SK-N-SH (cell line): ENCODE data around the gene NDEL1. TPM values are rescaled to one million over a fixed set of nuclear protein-coding genes. Genes with fewer than 3 reads are reported as not detected.

Source experiments
- CTCF ChIA-PET: fragments of 300-600, 350-600 bp; formaldehyde crosslinking; extraction: SDS; loops from one replicate; lab custom pipeline; 2021; lab: Yijun Ruan, JAX
- POLR2A ChIA-PET: fragments of 350-600 bp; sonication (Branson Sonifier 250); formaldehyde crosslinking; extraction: SDS; loops from one replicate; lab custom pipeline; 2020; ENCODE audit warnings: antibody characterized with exemption, inconsistent platforms; lab: Yijun Ruan, JAX
- DNase-seq: peaks from one replicate; pipeline ENCODE4 v3.0.0; 2012
- H2AFZ ChIP-seq: fragments of 200-600 bp; sonication (generic); 2 replicates; pipeline ENCODE4 v1.8.1; 2016; ENCODE audit warnings: antibody characterized with exemption, mild to moderate bottlenecking, low read depth
- H3F3A ChIP-seq: fragments of 200-600 bp; sonication (generic); replicated peaks from 2 replicates; pipeline ENCODE3; 2016; ENCODE audit warnings: antibody characterized with exemption, mild to moderate bottlenecking; ENCODE audit not compliant: insufficient read depth
- H3K27ac ChIP-seq, 2 experiments: fragments of 200-500 bp in 1 of 2; fragments of 200-600 bp in 1 of 2; sonication (Bioruptor generic) in 1 of 2; sonication (generic), shearing (Covaris generic) in 1 of 2; 2 replicates each; pipeline versions ENCODE4 v1.5.1 to v1.6.1; 2014 to 2016; ENCODE audit warnings: low read depth in 2 of 2, inconsistent platforms in 1 of 2, low read length in 1 of 2, mild to moderate bottlenecking in 1 of 2, mixed read lengths in 1 of 2
- H3K27me3 ChIP-seq: fragments of 200-600 bp; sonication (generic), shearing (Covaris generic); 2 replicates; pipeline ENCODE4 v1.6.1; 2016; ENCODE audit warnings: mixed run types; ENCODE audit not compliant: insufficient read depth
- H3K36me3 ChIP-seq, 2 experiments: fragments of 200-500 bp in 1 of 2; fragments of 200-600 bp in 1 of 2; sonication (Bioruptor generic) in 1 of 2; sonication (generic) in 1 of 2; replicated peaks in 1 of 2; 2 replicates each; pipeline versions ENCODE3 to v1.5.1; 2014 to 2016; ENCODE audit warnings: low read length in 1 of 2, mild to moderate bottlenecking in 1 of 2; ENCODE audit not compliant: insufficient read depth in 2 of 2, control insufficient read depth in 1 of 2
- H3K4me1 ChIP-seq, 2 experiments: fragments of 200-500 bp in 1 of 2; fragments of 200-600 bp in 1 of 2; sonication (Bioruptor generic) in 1 of 2; sonication (generic), shearing (Covaris generic) in 1 of 2; 2 replicates each; pipeline versions ENCODE4 v1.5.1 to v1.6.1; 2014 to 2016; ENCODE audit warnings: low read depth in 1 of 2, low read length in 1 of 2, mixed run types in 1 of 2; ENCODE audit not compliant: insufficient read depth in 2 of 2, control insufficient read depth in 1 of 2
- H3K4me2 ChIP-seq: fragments of 200-600 bp; sonication (generic), shearing (Covaris generic); 2 replicates; pipeline ENCODE4 v1.6.1; 2017; ENCODE audit warnings: mixed run types
- H3K4me3 ChIP-seq, 2 experiments: fragments of 200-500 bp in 1 of 2; fragments of 200-600 bp in 1 of 2; sonication (Bioruptor generic) in 1 of 2; sonication (generic), shearing (Covaris generic) in 1 of 2; 2 replicates each; pipeline versions ENCODE4 v1.5.1 to v1.8.1; 2014 to 2016; ENCODE audit warnings: low read depth in 2 of 2, inconsistent platforms in 1 of 2, low read length in 1 of 2, mild to moderate bottlenecking in 1 of 2, mixed read lengths in 1 of 2, moderate library complexity in 1 of 2
- H3K79me2 ChIP-seq: fragments of 200-600 bp; sonication (generic); 2 replicates; pipeline ENCODE4 v1.8.1; 2017; ENCODE audit warnings: mild to moderate bottlenecking; ENCODE audit not compliant: insufficient read depth
- H3K9ac ChIP-seq: fragments of 200-600 bp; sonication (generic); 2 replicates; pipeline ENCODE4 v1.6.1; 2017; ENCODE audit warnings: mixed run types
- H3K9me2 ChIP-seq: fragments of 200-600 bp; sonication (generic); 2 replicates; pipeline ENCODE4 v1.6.1; 2017; ENCODE audit warnings: mixed run types
- H3K9me3 ChIP-seq: fragments of 200-600 bp; sonication (generic); 2 replicates; pipeline ENCODE4 v1.6.1; 2017; ENCODE audit warnings: mixed run types, mild to moderate bottlenecking, moderate library complexity
- H4K20me1 ChIP-seq: fragments of 200-600 bp; sonication (generic); 2 replicates; pipeline ENCODE4 v1.6.1; 2017; ENCODE audit warnings: mild to moderate bottlenecking, mixed run types; ENCODE audit not compliant: insufficient read depth
- CTCF ChIP-seq: fragments of 200-600 bp; sonication (generic); IDR thresholded peaks from 2 replicates; pipeline ENCODE4 v1.6.1; 2017; ENCODE audit warnings: antibody characterized with exemption, mild to moderate bottlenecking, moderate library complexity
- EP300 ChIP-seq, 2 experiments: IDR thresholded peaks; 2 replicates each; pipeline versions ENCODE4 v1.4.0 to v1.6.1; 2012; ENCODE audit warnings: borderline replicate concordance in 1 of 2, low read depth in 1 of 2, low read length in 1 of 2
- FOXJ3 ChIP-seq: sonication (generic); formaldehyde crosslinking; IDR thresholded peaks from 2 replicates; pipeline ENCODE4 v1.5.1; 2020; ENCODE audit warnings: mild to moderate bottlenecking, missing genetic modification reagents
- GABPA ChIP-seq: IDR thresholded peaks from 2 replicates; pipeline ENCODE4 v1.4.0; 2012; ENCODE audit warnings: low read depth, mild to moderate bottlenecking
- IRF3 ChIP-seq: fragments of 150-350 bp; IDR thresholded peaks from 2 replicates; pipeline ENCODE4 v1.6.1; 2016; ENCODE audit warnings: mild to moderate bottlenecking, low read depth, low read length
- JUND ChIP-seq: IDR thresholded peaks from 2 replicates; pipeline ENCODE4 v1.4.0; 2012
- MXI1 ChIP-seq: IDR thresholded peaks from 2 replicates; pipeline ENCODE4 v1.6.1; 2012; ENCODE audit warnings: mild to moderate bottlenecking, low read depth, low read length, improper control_type of control experiment
- NRF1 ChIP-seq: IDR thresholded peaks from 2 replicates; pipeline ENCODE4 v1.6.1; 2012; ENCODE audit warnings: low read depth, mild to moderate bottlenecking, low read length
- POLR2AphosphoS5 ChIP-seq: IDR thresholded peaks from 2 replicates; pipeline ENCODE4 v1.6.1; 2012; ENCODE audit warnings: low read depth, low read length
- RCOR1 ChIP-seq: fragments of 150-350 bp; IDR thresholded peaks from 2 replicates; pipeline ENCODE4 v1.6.1; 2017; ENCODE audit warnings: antibody characterized with exemption, low read length
- RFX5 ChIP-seq: IDR thresholded peaks from 2 replicates; pipeline ENCODE4 v1.6.1; 2012; ENCODE audit warnings: mild to moderate bottlenecking, improper control_type of control experiment, low read length
- SMC3 ChIP-seq: IDR thresholded peaks from 2 replicates; pipeline ENCODE4 v1.6.1; 2012; ENCODE audit warnings: low read depth, low read length, improper control_type of control experiment
- TAF1 ChIP-seq: IDR thresholded peaks from 2 replicates; pipeline ENCODE4 v1.6.1; 2012; ENCODE audit warnings: low read depth, mild to moderate bottlenecking, low read length, moderate library complexity, borderline replicate concordance
- TEAD4 ChIP-seq: IDR thresholded peaks from 2 replicates; pipeline ENCODE4 v1.4.0; 2012; ENCODE audit warnings: mild to moderate bottlenecking, borderline replicate concordance; ENCODE audit not compliant: insufficient read depth
- USF1 ChIP-seq: IDR thresholded peaks from 2 replicates; pipeline ENCODE4 v1.4.0; 2012; ENCODE audit warnings: low read depth, borderline replicate concordance
- WGBS: methylation state at CpG from one replicate; pipeline ENCODE4 v1.1.6; 2017; ENCODE audit warnings: low lambda C conversion rate; 5-methylcytosine and 5-hydroxymethylcytosine counted together
- polyA plus RNA-seq, 3 experiments: library from polyadenylated mRNA; depleted of rRNA; stranded (reverse); fragments of >200 nt; gene quantifications; 2 replicates each; pipeline ENCODE4 v1.2.3, GENCODE V29; 2012

The NDEL1 gene
- polyA plus RNA-seq, 1 of the 3 experiments (the other 2 are of a cell fraction) = 49.5 TPM

GRCh38 chr17:8451933-8452614 is 16.4 kb downstream of the NDEL1 start:
- no peaks in the 10 kb centered on the region for H3K4me1 ChIP-seq
- 0 out of 2 replicates have a peak, but pooled peaks cover 3% of the 10 kb centered on the region for H3K9me2 ChIP-seq
- H3K27me3 ChIP-seq = no peaks in the 10 kb centered on the region
- no peak overlapping the region for H3K4me3 ChIP-seq
- no peak overlapping the region for H3K9ac ChIP-seq
- no peak overlapping the region for H3K4me2 ChIP-seq
- H3K36me3 ChIP-seq = peaks cover 78 to 88% of the 10 kb centered on the region in 2 experiments
- TF ChIP-seq EP300 (IDR thresholded peaks at IDR 0.05; ENCODE audit: borderline replicate concordance in 1 of 2, low read depth in 1 of 2, low read length in 1 of 2) (no peak), SMC3 (no peak), FOXJ3 (CRISPR knock-in tag) (no peak), TEAD4 (no peak), MXI1 (no peak), JUND (no peak), TAF1 (no peak), CTCF (no peak), RFX5 (no peak), GABPA (no peak), USF1 (no peak), POLR2AphosphoS5 (no peak), IRF3 (no peak), NRF1 (no peak), RCOR1 (no peak)
- H3K27ac ChIP-seq = no peak overlapping the region
- H3K9me3 ChIP-seq = no peaks in the 10 kb centered on the region
- peaks cover 67% of the 10 kb centered on the region for H3K79me2 ChIP-seq
- ChIA-PET POLR2A (no interaction called here), CTCF (interaction anchor here (0.6 to 1.5 kb wide), 2 partner anchors 42 to 90 kb away, joined by 3 to 4 read pairs; no protein-coding TSS in a partner anchor)
- no peak overlapping the region for H2AFZ ChIP-seq
- peaks cover 2% of the 10 kb centered on the region; the same call in 1 of the 2 replicates for H4K20me1 ChIP-seq
- H3F3A ChIP-seq = peaks cover 17% of the 10 kb centered on the region
- 94% methylated on average over 8 of the region's 8 CpGs for WGBS
- no peak for DNase-seq
